GM21528 (cell line): ENCODE measurements around the gene CDC20.
"Not testable (repeated sequence)": the region's sequence is repeated elsewhere in the genome, so short reads cannot be mapped to it uniquely, and the experiment has no call there.

Experiments
- ATAC-seq: cut with Tn5 transposase; IDR thresholded peaks from one replicate; pipeline ENCODE4 v1.9.1; 2021; ENCODE audit warnings: mild to moderate bottlenecking, moderate library complexity; ENCODE audit not compliant: unreplicated experiment, low FRiP score

Gene CDC20

DNA sequence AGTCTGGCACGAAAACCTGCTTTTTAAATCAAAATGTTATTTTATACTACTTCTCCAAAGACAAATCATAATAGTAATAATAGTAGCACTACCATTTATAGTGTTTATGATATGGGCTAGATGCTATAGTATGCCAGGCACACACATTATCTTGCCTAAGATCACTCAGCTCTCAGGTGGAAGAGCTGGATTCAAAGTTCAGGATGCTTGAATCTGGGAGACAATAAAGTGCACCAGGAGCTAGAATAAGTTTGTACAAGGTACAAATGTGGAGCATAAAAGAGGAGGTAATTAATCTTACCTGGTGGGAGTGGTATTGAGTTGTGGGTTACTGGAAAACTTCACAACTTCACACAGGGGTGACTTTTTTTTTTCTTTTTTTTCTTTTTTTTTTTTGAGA lies 19.1 kb downstream of the CDC20 start:
- ATAC-seq = no peak

DNA sequence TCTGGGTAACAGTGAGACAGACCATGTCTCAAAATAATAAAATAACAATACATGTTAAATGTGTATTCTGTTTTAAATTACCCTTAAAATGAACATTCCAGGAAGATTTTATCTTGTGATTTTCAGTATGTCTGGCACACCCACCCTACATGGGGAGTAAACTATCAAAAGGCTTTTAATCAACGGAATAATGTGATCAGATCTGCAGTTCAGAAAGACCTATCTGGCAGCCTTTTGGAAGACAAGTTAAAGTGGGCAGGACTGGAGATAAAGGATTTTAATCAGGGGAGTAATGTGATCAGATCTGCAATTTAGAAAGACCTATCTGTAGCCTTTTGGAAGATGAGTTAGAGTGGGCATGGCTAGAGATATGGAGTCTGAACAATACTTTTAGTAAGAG lies 20.7 kb downstream of the CDC20 start:
- no peak for ATAC-seq

DNA sequence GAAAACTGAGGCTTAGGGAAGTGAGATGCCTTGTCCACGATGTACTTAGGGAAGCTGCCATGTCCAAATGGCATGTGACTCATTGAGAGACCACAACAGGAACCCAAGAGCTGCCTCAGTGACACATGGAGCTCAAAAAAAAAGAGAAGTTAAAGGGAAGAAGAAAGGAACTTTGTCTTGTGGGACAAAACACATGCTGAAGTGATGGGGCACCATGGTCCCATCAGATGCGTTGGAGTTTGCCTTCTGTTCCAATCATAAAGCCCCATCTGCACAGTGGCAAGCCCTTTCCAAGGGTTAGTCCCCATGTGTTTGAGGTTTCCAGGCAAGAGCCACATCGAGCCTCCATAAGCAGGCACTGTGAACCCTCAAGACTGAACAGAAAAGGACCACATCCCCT lies 22.8 kb downstream of the CDC20 start:
- no peak for ATAC-seq

DNA sequence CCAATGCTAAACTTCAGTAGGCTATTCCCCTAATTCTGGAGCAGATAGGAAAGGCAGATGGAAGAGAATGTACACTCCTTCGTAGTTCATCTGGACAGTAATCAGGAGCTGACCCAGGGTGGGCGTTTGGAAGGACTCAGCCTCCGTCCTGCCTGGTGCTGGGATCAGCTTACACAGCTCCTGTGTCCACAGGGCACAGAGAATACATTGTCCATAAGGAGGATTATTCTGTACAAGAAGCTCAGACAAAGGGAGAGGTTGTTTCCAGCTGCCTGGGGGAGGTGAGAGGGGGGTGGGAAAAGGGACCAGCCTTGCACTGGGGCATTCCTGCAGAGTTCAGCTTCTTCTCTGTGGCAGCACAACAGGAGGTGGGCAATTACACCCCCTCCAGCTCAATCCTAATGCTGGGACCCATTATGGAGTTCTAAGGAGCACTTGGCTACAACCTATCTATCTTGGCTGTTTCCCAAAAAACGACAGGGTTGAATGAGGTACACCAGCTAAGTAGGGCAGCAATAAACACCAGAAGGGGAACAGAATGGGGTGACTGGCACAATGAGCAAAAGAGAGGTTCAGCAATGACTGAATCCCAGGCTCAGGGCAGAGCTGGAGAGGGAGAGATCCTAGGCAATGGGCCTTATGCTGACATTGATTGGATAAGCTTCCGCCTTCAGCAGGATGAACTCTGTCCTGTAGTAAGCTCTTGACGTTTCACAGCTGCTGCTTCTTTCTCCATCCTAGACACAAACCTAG lies 23.4 kb downstream of the CDC20 start:
- no peak for ATAC-seq

DNA sequence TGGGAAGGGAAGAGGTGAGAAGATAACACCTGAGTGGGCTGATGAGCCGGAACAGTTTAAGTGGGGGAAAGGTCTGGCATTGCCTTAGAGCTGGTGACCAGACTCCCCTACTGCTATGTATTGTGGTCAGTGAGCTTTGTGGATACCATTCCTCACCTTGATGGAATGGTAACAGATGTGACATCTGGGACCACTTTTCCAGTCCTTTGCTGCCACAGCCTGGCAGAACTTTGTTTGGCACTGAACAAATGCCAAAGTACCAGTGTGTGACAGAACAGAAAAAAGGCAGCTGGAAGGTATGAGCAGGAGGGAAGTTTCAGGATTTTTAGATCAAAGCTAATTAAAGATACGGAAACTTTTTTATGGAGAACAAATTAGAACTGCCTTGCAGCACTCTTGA lies 24.7 kb downstream of the CDC20 start:
- ATAC-seq = no peak

DNA sequence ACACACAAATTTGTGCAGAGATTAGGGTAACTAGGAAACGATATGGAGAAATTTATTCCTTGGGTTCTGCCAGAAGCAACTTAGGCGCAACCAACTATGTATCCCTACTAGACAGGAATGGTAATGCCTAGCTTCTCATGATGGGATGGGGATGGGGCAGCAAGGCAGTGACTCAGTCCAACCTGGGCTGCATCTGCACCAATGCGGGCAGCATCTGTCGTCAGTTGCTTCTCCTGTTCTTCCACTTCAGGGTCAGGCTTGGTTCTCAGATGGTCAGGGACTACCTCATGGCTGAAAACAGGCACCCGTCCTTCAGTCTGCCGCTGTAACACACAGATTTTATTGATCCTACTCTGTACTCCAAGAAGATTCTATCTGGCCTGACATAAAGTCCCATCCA lies 27.9 kb downstream of the CDC20 start:
- ATAC-seq = no peak

DNA sequence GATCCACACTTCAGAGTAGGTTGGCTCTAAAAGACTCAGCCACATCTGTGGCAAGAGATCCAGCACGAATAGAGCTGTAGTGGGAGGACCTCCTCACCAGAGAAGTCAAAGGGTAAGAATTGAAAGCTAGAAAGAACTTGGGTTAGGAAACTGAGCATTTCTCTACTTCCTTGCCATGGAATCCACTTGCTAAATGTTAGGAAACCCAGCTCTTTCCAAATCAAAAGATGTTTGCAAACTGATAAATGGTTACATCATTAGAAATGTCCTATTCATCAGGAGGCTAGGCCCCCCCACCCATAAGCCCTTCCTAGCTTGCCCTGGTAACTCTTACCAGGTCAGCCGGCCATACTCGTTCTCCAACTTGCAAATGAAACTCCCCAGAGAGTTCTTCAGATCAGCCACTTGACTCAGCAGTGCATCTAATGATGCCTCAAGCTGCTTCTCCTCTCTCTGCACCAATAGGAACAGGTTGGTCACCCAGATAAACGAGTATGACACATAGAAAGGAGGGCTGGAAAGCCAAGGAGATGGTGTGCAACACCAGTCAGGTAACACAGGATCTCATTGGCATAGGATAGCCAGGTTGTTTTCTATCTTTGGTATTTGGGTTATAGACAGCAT lies 29.3 kb downstream of the CDC20 start:
- no peak for ATAC-seq

DNA sequence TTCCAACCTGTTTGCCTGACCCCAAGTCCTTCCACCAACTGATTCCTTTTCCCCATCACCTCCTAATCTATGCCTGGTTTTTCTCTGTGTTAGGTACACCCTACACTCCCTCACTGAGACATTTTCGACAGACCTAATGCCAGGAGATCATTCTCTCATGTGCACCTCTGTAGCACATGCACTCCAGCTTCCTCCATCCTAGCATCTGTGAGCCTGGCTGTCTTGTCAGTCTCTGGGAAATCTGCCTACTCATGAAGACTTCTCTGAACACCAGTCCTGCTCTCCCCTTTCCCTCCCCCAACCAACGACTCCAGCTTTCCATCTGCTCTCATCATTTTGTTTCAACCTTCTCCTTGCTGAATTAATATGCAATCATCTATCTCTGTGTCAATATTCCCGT lies 29.8 kb downstream of the CDC20 start:
- no peak for ATAC-seq

DNA sequence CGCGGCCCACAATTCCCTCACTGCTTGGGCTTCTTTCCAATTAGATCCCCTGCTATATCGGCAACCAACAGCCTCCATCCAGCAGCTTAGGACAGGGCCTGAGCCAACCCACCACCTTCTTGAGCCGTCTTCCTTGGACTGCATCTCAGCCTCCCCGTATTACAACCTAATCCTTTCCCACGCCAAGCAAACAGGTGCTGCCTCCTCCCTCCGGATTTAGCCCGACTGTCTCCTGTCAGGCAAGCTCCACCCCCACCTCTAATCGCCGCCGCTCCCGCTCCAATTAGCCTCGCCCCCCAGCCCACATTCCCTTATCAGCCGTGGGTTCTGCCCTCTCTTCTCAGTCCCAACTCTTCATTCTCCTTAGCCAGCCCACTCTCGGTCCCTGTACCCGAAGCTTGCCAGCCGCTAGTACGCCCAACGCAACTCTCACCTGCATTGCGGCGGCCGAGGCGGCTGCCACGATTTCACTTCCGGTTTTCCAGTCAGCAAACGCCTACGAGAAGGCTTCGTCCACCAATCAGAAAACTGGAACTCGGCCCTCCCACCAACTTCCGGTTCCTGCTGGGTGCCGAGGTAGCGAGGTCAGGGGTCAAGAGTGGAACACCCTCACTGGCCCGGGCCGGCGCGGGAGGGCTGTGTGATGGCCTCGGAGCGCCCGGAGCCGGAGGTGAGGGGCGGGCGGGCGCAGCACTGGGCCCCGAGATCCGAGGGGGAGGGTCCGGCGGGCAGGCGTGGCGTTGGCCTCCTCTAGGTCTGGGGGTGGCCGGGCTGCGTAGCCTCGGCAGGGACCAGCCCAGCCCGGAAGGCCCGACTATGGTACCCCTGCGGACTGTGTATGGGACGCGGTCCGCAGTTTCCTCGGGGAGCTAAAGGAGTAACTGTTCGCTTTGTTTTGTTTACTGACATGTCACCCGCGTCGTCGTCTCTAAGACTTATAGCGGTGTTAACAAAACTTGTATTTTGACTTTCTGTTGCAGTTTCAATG lies 30.8 kb downstream of the CDC20 start, which contains the start of the genes MED8 and SZT2:
Gene MED8, minus strand, starts transcription at position 475 of the 988 bp plus-strand sequence. Its CDS starts 36 bp downstream, at position 439.
Gene SZT2, plus strand, starts transcription at position 574 of the 988 bp plus-strand sequence. Its CDS starts 70 bp downstream, at position 644.
- peak; percentile 83 for ATAC-seq

DNA sequence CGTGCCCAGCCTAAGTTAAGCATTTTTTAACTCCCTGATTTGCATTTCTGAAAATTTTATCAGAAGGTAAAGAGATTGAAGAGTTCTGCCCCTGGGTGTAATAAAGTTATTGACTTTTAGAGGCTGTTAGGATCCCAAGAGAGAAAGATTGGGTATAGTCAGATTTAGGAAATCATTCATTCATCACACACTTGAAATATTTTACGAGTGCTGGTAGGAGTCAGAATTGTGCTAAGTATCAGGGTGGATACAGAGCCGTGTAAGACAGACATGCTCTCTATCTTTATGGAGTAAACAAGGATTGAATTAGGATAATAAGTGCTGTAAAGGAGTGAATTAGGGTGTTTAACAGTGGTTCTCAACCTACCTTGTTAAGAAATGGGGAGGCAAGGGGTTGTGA lies 33.9 kb downstream of the CDC20 start:
- no peak for ATAC-seq

DNA sequence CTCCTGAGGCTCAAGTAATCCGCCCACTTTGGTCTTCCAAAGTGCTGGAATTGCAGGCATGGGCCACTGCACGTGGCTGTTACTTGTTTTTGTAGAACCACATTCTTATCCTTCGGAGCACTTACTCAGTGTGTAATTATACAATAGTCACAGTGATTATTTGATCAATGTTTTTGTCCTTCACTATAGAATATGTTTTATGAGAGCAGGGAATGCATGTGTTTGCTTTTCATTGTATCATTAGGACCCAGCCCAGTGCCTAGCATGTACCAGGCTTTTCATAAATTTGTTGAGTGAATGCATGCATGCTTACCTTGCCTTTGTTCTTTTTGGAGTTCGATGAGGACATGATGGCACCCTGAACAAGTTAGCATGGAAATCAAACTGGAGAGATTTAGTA lies 36.7 kb downstream of the CDC20 start:
- ATAC-seq = no peak

DNA sequence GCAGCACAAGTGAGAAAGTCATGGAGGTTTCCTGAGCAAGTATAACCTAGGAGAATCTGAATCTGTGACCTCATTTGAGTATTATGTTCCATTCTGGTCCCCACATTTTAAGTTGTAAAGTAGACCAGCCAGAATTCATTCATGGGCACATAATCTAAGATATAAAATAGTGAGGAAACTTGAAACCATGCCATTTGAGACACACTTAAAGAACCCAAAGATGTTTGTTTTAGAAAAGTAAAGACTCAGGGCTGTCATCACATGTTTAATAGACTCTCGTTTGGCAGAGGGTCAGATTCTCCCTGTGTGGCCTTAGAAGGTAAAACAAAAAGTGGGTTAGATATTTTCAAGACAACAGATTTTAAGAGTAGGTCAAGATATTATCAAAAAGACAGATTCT lies 37.3 kb downstream of the CDC20 start:
- ATAC-seq = no peak

DNA sequence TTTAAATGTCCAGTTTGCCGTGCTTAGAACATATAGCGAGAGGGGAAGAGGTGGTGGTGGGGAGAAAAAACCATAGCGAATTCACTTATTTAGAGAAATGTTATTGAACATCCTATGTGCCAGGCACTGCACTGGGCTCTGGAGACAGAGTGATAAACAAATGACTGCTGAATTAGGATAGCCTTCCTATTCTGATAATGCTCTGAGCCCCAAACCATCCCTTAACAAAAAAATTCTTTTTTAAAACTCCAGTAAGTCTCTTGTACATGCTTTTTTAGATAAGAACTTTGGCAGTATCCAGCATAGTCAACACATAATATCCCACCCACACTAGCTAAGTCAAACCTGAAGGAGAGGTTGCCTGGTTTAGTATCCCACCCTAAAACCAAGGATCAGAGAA lies 39.4 kb downstream of the CDC20 start:
- ATAC-seq = no peak

DNA sequence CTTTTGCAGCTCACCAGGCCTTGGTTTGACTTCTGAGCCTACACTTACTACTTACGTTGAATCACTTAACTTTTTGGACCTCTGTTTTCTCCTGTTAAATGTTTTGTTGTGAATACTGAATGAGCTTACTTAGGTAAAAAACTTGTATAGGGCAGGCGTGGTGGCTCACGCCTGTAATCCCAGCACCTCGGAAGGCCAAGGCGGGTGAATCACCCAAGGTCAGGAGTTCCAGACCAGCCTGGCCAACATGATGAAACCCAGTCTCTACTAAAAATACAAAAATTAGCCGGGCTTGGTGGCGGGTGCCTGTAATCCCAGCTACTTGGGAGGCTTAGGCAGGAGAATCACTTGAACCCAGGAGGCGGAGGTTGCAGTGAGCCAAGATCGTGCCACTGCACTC lies 41.7 kb downstream of the CDC20 start:
- ATAC-seq = not testable (repeated sequence)

DNA sequence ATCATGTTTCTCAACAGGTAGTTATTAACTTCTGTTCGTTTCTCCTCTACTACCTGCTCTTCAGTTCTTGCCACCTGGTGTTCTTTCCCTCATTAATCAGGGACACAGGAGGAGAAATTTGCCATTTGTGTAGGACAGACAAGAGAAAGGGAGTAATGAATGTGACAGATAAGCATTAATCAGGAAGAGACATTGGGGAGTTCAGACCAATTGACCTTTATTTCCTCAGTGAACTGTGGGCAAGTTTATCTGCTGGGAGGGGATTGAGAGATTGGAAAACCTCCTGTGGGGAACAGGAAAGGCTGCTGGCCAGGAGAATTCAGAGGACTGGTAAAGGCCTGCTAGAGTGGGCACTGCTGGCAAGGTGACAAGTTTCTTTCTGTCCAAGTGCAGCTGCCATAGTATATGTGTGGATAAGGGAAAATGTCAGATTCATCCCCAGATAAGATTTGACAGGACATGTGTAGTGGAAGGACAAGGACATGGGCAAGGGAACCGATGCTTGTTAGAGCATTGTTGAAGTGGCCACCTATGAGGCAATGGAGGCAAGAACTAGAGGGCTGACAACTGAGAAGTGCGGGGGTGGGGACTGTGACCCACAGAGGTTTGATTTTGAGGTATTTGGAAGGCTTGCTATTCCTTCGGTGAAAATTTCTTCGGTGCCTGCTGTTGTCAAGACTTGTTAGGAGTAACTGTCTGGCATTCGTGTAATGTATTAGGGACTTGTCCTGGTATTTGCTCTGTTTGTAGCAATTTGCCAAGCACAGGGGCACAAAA lies 43.5 kb downstream of the CDC20 start:
- ATAC-seq = no peak

DNA sequence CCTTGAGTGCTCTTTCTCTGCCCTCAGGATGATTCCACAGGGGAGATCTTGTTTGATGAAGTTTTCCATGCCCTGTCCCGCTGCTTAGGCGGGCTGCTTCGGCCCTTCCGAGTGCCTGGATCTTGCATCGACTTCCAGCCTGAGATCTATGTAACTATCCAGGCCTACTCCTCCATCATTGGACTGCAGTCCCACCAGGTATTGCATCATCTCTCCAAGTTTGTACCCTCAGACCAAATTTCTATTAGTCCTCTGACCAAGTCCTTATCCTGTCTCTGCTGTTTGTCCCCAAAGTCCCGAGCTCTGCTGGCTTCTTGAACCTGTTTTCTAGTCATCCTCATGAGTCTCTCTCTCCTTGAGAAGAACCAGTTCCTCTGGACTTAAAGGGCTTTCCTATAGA lies 45.6 kb downstream of the CDC20 start:
- ATAC-seq = no peak

DNA sequence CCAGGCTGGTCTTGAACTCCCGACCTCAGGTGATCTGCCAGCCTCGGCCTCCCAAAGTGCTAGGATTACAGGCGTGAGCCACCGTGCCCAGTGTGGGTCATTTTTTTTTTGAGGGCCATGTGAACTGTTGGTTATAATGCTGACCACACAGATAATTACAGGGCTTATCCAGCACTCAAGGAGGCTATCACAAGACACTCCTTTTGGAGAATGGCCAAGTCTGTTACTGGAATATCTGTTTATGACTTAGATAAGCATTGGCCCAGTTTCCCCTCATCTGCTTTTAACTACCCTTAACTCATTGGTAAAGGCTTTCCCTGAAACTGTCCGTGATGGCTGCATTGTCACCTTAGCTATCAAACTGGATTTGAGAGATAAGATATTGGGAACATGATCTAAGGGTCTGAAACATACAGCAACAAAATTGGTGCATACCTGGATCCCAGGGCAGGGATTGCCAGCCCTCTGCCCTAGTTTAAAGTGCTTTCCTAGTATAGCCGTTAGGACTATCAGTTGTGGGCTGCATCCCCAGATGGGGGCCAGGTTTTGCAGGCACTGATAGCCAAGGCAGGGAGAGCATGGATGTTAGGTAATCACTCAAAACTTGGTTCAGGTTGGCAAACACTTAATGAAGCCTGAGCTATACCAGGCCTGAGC lies 46.6 kb downstream of the CDC20 start:
- ATAC-seq = no peak

DNA sequence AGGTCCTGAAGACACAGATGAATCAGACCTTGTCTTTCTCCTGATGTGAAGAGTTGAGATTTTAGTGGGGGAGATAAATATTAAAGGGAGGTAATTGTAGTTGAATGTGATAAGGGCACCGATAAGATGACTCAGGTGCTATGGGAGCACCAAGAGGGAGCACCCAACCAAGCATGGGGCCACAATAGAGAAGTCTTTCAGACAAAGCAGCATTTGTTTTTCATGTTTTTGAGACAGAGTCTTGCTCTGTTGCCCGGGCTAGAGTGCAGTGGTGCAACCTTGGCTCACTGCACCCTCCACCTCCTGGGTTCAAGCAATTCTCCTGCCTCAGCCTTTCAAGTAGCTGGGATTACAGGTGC lies 47.1 kb downstream of the CDC20 start:
- ATAC-seq = no peak

DNA sequence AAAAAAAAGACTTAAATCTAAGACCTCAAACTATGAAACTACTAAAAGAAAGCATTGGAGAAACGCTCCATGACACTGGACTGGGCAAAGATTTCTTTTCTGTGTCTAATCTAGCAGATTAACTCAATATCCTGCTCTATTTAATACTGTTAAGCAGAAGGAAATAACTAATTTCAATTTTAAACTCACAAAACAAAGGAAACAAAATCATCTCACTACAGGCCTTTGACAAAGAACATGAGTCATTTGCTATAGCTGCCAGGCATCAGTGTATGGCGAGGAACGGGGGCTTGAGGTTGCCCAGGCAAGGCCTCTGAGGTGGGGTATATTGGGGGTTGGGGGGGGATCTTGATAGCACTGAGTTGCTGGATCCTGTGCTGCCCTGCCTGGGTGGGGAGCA lies 51.8 kb downstream of the CDC20 start:
- no peak for ATAC-seq
